Measurements from ENCODE around the gene CYP2D6.
"Not testable (repeated sequence)": the region's sequence is repeated elsewhere in the genome, so short reads cannot be mapped to it uniquely, and the experiment has no call there.

Gene CYP2D6

GRCh38 chr22:42130639-42131431, at the start of gene CYP2D6:
Gene CYP2D6, minus strand, starts transcription at chr22:42130810. Its CDS starts 19 bp downstream, at chr22:42130791.
- in situ Hi-C loops (cut with HindIII; ENCODE audit: low sequenced_read_pairs), result not testable (repeated sequence)

GRCh38 chr22:42179616-42180015, 49.0 kb upstream of the CYP2D6 start:
- in situ Hi-C loops (cut with HindIII; ENCODE audit: low sequenced_read_pairs), result loop anchor here (10.0 kb wide), 1 partner anchor 65 kb away; no protein-coding TSS in a partner anchor

- in situ Hi-C loops (cut with HindIII; ENCODE audit: low sequenced_read_pairs), result no loop called here
Observed at GRCh38 chr22:42178910-42179519, 48.4 kb upstream of the CYP2D6 start.

- in situ Hi-C loops (cut with HindIII; ENCODE audit: low sequenced_read_pairs), result no loop called here
Observed at GRCh38 chr22:42177891-42178336, 47.3 kb upstream of the CYP2D6 start.

- in situ Hi-C loops (cut with HindIII; ENCODE audit: low sequenced_read_pairs), result no loop called here
Observed at GRCh38 chr22:42176255-42176915, 45.8 kb upstream of the CYP2D6 start.

GRCh38 chr22:42174062-42174461, 43.5 kb upstream of the CYP2D6 start:
- in situ Hi-C loops (cut with HindIII; ENCODE audit: low sequenced_read_pairs), result loop anchor here (5.0 kb wide), 1 partner anchor 268 kb away; no protein-coding TSS in a partner anchor

- in situ Hi-C loops (cut with HindIII; ENCODE audit: low sequenced_read_pairs), result loop anchor here (5.0 kb wide), 1 partner anchor 269 kb away; no protein-coding TSS in a partner anchor
Observed at GRCh38 chr22:42173183-42173926, 42.7 kb upstream of the CYP2D6 start.

- in situ Hi-C loops (cut with HindIII; ENCODE audit: low sequenced_read_pairs), result loop anchor here (5.0 kb wide), 1 partner anchor 270 kb away; no protein-coding TSS in a partner anchor
Observed at GRCh38 chr22:42172773-42173172, 42.2 kb upstream of the CYP2D6 start.

GRCh38 chr22:42171946-42172719, 41.5 kb upstream of the CYP2D6 start:
- in situ Hi-C loops (cut with HindIII; ENCODE audit: low sequenced_read_pairs), result loop anchor here (5.0 kb wide), 1 partner anchor 270 kb away; no protein-coding TSS in a partner anchor

GRCh38 chr22:42171417-42171816, 40.8 kb upstream of the CYP2D6 start:
- in situ Hi-C loops (cut with HindIII; ENCODE audit: low sequenced_read_pairs), result loop anchor here (5.0 kb wide), 1 partner anchor 271 kb away; no protein-coding TSS in a partner anchor

GRCh38 chr22:42170946-42171345, 40.3 kb upstream of the CYP2D6 start:
- in situ Hi-C loops (cut with HindIII; ENCODE audit: low sequenced_read_pairs), result loop anchor here (5.0 kb wide), 1 partner anchor 271 kb away; no protein-coding TSS in a partner anchor

GRCh38 chr22:42169055-42169469, 38.5 kb upstream of the CYP2D6 start:
- in situ Hi-C loops (cut with HindIII; ENCODE audit: low sequenced_read_pairs), result no loop called here

GRCh38 chr22:42168476-42168875, 37.9 kb upstream of the CYP2D6 start:
- in situ Hi-C loops (cut with HindIII; ENCODE audit: low sequenced_read_pairs), result no loop called here

- in situ Hi-C loops (cut with HindIII; ENCODE audit: low sequenced_read_pairs), result no loop called here
Observed at GRCh38 chr22:42167066-42167465, 36.5 kb upstream of the CYP2D6 start.

GRCh38 chr22:42164901-42165300, 34.3 kb upstream of the CYP2D6 start:
- in situ Hi-C loops (cut with HindIII; ENCODE audit: low sequenced_read_pairs), result no loop called here

- in situ Hi-C loops (cut with HindIII; ENCODE audit: low sequenced_read_pairs), result no loop called here
Observed at GRCh38 chr22:42163515-42163914, 32.9 kb upstream of the CYP2D6 start.

- in situ Hi-C loops (cut with HindIII; ENCODE audit: low sequenced_read_pairs), result no loop called here
Observed at GRCh38 chr22:42162728-42163489, 32.3 kb upstream of the CYP2D6 start.

GRCh38 chr22:42160830-42161696, 30.5 kb upstream of the CYP2D6 start:
- in situ Hi-C loops (cut with HindIII; ENCODE audit: low sequenced_read_pairs), result no loop called here
